ENCODE data around the gene PGP. TPM values are rescaled to one million over a fixed set of nuclear protein-coding genes. Genes with fewer than 3 reads are reported as not detected.

Gene PGP
- total RNA-seq, 1 experiment from 2014 or later: 48.7 TPM

- ChIA-PET POLR2A (interaction anchor here (0.6 kb wide), 1 partner anchor 42 kb away, joined by 4 read pairs; no protein-coding TSS in a partner anchor), CTCF (no interaction called here)
- no peak overlapping the region for H3K4me3 ChIP-seq (ENCODE audit: low read depth in 2 of 2, low read length in 2 of 2)
- H3K4me1 ChIP-seq (ENCODE audit: control insufficient read depth, insufficient read depth, low read length): no peaks in the 10 kb centered on the region
- TF ChIP-seq SIN3A (IDR thresholded peaks at IDR 0.05; ENCODE audit: borderline replicate concordance, insufficient read depth, low read depth, low read length): no peak
- no peak for TF ChIP-seq REST (IDR thresholded peaks at IDR 0.05; ENCODE audit: insufficient read depth in 1 of 2, low read depth in 2 of 2, low read length in 1 of 2)
- TF ChIP-seq TCF7L2 (IDR thresholded peaks at IDR 0.05; ENCODE audit: low read depth, low read length): no peak
- TF ChIP-seq CTCF (IDR thresholded peaks at IDR 0.05): no peak
- no peak for TF ChIP-seq POLR2AphosphoS5 (IDR thresholded peaks at IDR 0.05; ENCODE audit: low read depth, low read length)
- in situ Hi-C loops (cut with HindIII; ENCODE audit: low pct_unique_long_range_greater_than_20kb, low sequenced_read_pairs): no loop called here
- no peaks in the 10 kb centered on the region for H3K36me3 ChIP-seq (ENCODE audit: control insufficient read depth, insufficient read depth, low read length)
- no peak overlapping the region for H3K27ac ChIP-seq (ENCODE audit: low read length)
- no peaks in the 10 kb centered on the region for H3K27me3 ChIP-seq (ENCODE audit: control insufficient read depth, insufficient read depth, low read length)
- no TSS peak for BruUV-seq (replicated peaks)
- no peaks in the 10 kb centered on the region for H3K9me3 ChIP-seq (ENCODE audit: control insufficient read depth, insufficient read depth, low read depth, low read length)
- ATAC-seq: no peak
- DNase-seq (ENCODE audit: low read depth, low spot score): no peak
- intact Hi-C loops (cut with micrococcal nuclease; ENCODE audit: unreplicated experiment): no loop called here
Observed at GRCh38 chr16:2173916-2174315, 40.7 kb downstream of the PGP start.

GRCh38 chr16:2173366-2173765 is 41.3 kb downstream of the PGP start:
- ChIA-PET POLR2A (interaction anchor here (0.6 kb wide), 1 partner anchor 43 kb away, joined by 4 read pairs; no protein-coding TSS in a partner anchor), CTCF (interaction anchor here (1.0 kb wide), 1 partner anchor 22 kb away, joined by 3 read pairs; no protein-coding TSS in a partner anchor)
- no TSS peak for BruUV-seq (replicated peaks)
- no peak overlapping the region for H3K4me3 ChIP-seq (ENCODE audit: low read depth in 2 of 2, low read length in 2 of 2)
- H3K27ac ChIP-seq (ENCODE audit: low read length): no peak overlapping the region
- H3K27me3 ChIP-seq (ENCODE audit: control insufficient read depth, insufficient read depth, low read length): no peaks in the 10 kb centered on the region
- ATAC-seq (no peak), DNase-seq (ENCODE audit: low read depth, low spot score) (no peak)
- H3K4me1 ChIP-seq (ENCODE audit: control insufficient read depth, insufficient read depth, low read length): no peaks in the 10 kb centered on the region
- in situ Hi-C loops (cut with HindIII; ENCODE audit: low pct_unique_long_range_greater_than_20kb, low sequenced_read_pairs): no loop called here
- H3K9me3 ChIP-seq (ENCODE audit: control insufficient read depth, insufficient read depth, low read depth, low read length): no peaks in the 10 kb centered on the region
- 0 out of 2 replicates have a peak, but pooled peaks cover under 1% of the 10 kb centered on the region for H3K36me3 ChIP-seq (ENCODE audit: control insufficient read depth, insufficient read depth, low read length)
- intact Hi-C loops (cut with micrococcal nuclease; ENCODE audit: unreplicated experiment): no loop called here
- TF ChIP-seq POLR2AphosphoS5 (IDR thresholded peaks at IDR 0.05; ENCODE audit: low read depth, low read length) (no peak), CTCF (IDR thresholded peaks at IDR 0.05) (no peak), TCF7L2 (IDR thresholded peaks at IDR 0.05; ENCODE audit: low read depth, low read length) (no peak), SIN3A (IDR thresholded peaks at IDR 0.05; ENCODE audit: borderline replicate concordance, insufficient read depth, low read depth, low read length) (no peak)
